Chondrocyte (in vitro differentiated cells): ENCODE data around the gene ARMC5. TPM values are rescaled to one million over a fixed set of nuclear protein-coding genes. Genes with fewer than 3 reads are reported as not detected.

Experiments
- DNase-seq: peaks from one replicate; pipeline ENCODE4 v3.0.0; 2021; ENCODE audit warnings: mixed read lengths, low spot score
- H3K27ac Mint-ChIP-seq: one replicate; pipeline ENCODE4 v1.8.0; 2021; ENCODE audit warnings: mild to moderate bottlenecking, moderate library complexity, mixed read lengths; ENCODE audit not compliant: unreplicated experiment
- H3K27me3 Mint-ChIP-seq: 2 replicates; pipeline ENCODE4 v1.8.0; 2021; ENCODE audit warnings: low read depth, mixed read lengths
- H3K36me3 Mint-ChIP-seq: 2 replicates; pipeline ENCODE4 v1.8.0; 2021; ENCODE audit warnings: low read depth, mixed read lengths
- H3K4me1 Mint-ChIP-seq: 2 replicates; pipeline ENCODE4 v1.8.0; 2021; ENCODE audit warnings: low read depth, mild to moderate bottlenecking, mixed read lengths
- H3K4me3 Mint-ChIP-seq: one replicate; pipeline ENCODE4 v1.8.0; 2021; ENCODE audit warnings: mild to moderate bottlenecking, moderate library complexity, mixed read lengths; ENCODE audit not compliant: unreplicated experiment
- H3K9me3 Mint-ChIP-seq: 2 replicates; pipeline ENCODE4 v1.8.0; 2021; ENCODE audit warnings: low read depth, mixed read lengths
- total RNA-seq: library from RNA; stranded (reverse); gene quantifications from 3 replicates; pipeline ENCODE4 v1.2.1, GENCODE V29; 2021
- TF ChIP-seq, protein P1 (sequence below): fragments of 200-600 bp; sonication (generic); IDR thresholded peaks from 2 replicates; pipeline ENCODE4 v1.5.0; 2021; ENCODE audit warnings: antibody characterized with exemption, mild to moderate bottlenecking, moderate library complexity

ARMC5 gene
- total RNA-seq, 1 donor from 2014 or later = 12.2 TPM

DNA sequence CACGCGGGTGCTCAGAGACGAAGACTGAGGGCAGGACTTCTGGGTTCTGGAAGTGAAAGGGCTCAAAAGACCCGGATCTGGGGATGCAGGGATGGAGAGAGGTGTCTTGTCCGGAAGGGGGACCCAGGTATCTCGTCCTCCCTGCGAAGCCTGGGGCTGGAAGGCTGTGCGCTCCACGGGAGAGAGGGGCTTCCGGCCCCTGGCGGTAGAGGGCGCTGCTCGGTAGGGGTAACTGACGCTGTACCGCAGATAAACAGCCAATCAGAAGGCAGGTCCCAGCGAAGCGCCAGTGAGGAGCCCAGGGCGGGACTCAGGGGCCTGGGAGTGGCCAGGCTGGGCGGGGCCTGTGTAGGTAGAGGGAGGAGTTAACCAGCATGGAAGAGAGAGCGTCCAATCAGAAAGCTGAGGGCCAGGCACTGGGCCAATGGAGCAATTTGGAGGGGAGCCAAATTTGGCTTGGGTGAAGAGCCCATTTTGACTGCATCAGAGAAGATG, 13.5 kb downstream of the ARMC5 start:
- Mint-ChIP-seq H3K36me3 (peaks cover 30% of the 10 kb centered on the region), H3K27ac (peak overlapping the region; percentile 94), H3K27me3 (no peaks in the 10 kb centered on the region), H3K4me1 (peaks cover 50% of the 10 kb centered on the region), H3K9me3 (no peaks in the 10 kb centered on the region), H3K4me3 (peak overlapping the region; percentile 89)
- TF ChIP-seq, protein P1, sequence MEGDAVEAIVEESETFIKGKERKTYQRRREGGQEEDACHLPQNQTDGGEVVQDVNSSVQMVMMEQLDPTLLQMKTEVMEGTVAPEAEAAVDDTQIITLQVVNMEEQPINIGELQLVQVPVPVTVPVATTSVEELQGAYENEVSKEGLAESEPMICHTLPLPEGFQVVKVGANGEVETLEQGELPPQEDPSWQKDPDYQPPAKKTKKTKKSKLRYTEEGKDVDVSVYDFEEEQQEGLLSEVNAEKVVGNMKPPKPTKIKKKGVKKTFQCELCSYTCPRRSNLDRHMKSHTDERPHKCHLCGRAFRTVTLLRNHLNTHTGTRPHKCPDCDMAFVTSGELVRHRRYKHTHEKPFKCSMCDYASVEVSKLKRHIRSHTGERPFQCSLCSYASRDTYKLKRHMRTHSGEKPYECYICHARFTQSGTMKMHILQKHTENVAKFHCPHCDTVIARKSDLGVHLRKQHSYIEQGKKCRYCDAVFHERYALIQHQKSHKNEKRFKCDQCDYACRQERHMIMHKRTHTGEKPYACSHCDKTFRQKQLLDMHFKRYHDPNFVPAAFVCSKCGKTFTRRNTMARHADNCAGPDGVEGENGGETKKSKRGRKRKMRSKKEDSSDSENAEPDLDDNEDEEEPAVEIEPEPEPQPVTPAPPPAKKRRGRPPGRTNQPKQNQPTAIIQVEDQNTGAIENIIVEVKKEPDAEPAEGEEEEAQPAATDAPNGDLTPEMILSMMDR = peak; percentile 85
- peak; percentile 96 for DNase-seq

DNA sequence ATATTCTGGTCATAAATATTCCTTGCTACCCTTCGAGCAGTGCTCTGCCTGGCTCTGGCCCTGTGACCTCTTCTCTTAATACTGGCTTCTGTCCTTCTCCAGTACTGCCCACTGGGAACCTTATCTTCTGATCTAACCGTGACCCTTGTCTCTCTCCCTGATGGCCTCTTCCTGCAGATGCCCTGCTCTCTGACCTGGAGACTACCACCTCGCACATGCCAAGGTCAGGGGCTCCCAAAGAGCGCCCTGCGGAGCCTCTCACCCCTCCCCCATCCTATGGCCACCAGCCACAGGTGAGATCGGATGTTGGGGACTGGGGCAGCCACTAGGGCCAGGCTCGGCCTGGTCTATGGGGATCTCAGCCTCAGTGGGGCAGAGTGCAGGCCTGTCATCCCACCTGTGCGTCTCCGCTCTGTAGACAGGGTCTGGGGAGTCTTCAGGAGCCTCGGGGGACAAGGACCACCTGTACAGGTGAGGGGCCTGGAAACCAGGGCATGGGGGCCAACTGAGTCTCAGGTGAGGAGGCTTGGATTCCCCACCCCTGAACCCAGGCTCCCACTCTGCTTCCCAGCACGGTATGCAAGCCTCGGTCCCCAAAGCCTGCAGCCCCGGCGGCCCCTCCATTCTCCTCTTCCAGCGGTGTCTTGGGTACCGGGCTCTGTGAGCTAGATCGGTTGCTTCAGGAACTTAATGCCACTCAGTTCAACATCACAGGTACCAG, 14.1 kb downstream of the ARMC5 start:
- Mint-ChIP-seq H3K4me3 (peak overlapping the region; percentile 89), H3K27ac (peak overlapping the region; percentile 57), H3K4me1 (peaks cover 55% of the 10 kb centered on the region), H3K27me3 (no peaks in the 10 kb centered on the region), H3K9me3 (no peaks in the 10 kb centered on the region), H3K36me3 (peaks cover 35% of the 10 kb centered on the region)
- peak; percentile 86 for DNase-seq
- TF ChIP-seq, protein P1 = no peak

DNA sequence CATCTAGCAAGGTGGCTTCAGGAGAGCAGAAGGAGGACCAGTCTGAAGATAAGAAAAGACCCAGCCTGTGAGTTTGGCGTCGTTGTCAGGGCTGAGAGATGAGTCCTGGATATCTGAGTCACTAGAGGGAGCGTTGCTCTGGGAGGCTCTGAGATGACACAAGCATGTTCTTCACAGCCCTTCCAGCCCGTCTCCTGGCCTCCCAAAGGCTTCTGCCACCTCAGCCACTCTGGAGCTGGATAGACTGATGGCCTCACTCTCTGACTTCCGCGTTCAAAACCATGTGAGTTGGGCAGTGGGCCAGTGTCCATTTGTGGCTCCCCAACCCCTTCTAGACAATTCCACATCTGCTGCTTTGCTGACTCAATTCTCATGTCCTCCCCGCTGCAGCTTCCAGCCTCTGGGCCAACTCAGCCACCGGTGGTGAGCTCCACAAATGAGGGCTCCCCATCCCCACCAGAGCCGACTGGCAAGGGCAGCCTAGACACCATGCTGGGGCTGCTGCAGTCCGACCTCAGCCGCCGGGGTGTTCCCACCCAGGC, 14.9 kb downstream of the ARMC5 start:
- H3K27ac Mint-ChIP-seq = no peak overlapping the region
- H3K9me3 Mint-ChIP-seq = no peaks in the 10 kb centered on the region
- TF ChIP-seq, protein P1 = no peak
- no peak for DNase-seq
- peaks cover 55% of the 10 kb centered on the region for H3K4me1 Mint-ChIP-seq
- H3K36me3 Mint-ChIP-seq = peaks cover 38% of the 10 kb centered on the region
- H3K4me3 Mint-ChIP-seq = peak overlapping the region; percentile 35
- H3K27me3 Mint-ChIP-seq = no peaks in the 10 kb centered on the region

DNA sequence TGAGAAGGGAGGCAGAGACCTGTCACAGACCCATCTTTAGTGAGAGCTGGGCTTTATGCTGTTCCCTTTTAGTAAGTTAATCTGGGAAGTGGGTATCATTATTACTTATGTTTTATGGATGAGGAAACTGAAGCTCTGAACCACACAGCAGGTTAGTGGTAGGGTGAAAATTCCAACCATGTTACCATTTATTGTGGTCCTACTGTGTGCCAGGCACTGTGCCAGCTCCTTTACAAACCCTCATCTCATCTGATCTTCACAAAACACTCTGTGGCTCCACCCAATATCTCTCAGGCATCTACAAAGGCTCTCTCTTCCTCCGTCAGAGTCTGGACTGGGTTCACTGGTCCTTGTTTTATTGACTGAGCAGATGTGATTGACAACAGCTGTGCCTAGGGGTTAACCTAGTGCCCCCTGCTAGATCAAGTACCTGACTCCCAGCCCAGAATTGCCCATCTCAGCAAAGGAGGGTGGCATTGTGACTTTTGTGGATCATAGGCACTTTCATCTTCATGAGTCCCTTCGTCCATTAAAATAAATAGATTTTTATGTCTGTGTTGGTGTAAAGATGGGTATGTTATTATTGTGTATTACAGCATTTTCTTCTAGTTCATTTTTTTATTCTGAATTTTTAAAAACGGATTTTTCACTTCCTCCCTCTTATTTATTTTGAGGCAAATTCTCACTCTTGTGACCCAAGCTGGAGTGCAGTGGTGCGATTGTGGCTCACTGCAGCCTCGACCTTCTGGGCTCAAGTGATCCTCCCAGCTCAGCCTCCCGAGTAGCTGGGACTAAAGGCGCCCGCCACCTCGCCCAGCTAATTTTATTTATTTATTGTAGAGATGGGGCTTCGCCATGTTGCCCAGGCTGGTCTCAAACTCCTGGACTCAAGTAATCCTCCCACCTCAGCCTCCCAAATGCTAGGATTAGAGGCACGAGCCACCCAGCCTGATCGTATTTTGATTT, 15.8 kb downstream of the ARMC5 start:
- no peaks in the 10 kb centered on the region for H3K9me3 Mint-ChIP-seq
- H3K27ac Mint-ChIP-seq = peak overlapping the region; percentile 36
- H3K36me3 Mint-ChIP-seq = peaks cover 38% of the 10 kb centered on the region
- peaks cover 59% of the 10 kb centered on the region for H3K4me1 Mint-ChIP-seq
- no peak overlapping the region for H3K4me3 Mint-ChIP-seq
- no peaks in the 10 kb centered on the region for H3K27me3 Mint-ChIP-seq
- TF ChIP-seq, protein P1 = no peak
- DNase-seq = no peak

DNA sequence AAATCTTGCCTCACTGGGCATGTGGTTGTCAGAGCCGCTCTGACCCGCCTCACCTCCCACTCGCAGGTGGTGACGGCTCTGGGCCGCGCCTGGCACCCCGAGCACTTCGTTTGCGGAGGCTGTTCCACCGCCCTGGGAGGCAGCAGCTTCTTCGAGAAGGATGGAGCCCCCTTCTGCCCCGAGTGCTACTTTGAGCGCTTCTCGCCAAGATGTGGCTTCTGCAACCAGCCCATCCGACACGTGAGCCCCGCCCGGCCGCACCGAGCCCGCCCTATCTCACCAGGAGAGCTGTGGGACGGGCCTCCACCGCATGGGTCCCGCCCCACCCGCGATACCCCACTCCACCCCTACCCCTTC, 16.6 kb downstream of the ARMC5 start:
- no peaks in the 10 kb centered on the region for H3K9me3 Mint-ChIP-seq
- no peak overlapping the region for H3K27ac Mint-ChIP-seq
- TF ChIP-seq, protein P1 = no peak
- H3K4me1 Mint-ChIP-seq = peaks cover 59% of the 10 kb centered on the region
- H3K4me3 Mint-ChIP-seq = no peak overlapping the region
- H3K36me3 Mint-ChIP-seq = peaks cover 38% of the 10 kb centered on the region
- H3K27me3 Mint-ChIP-seq = no peaks in the 10 kb centered on the region
- DNase-seq = peak; percentile 92
